HEK293 (cell line): ENCODE results near the gene DCUN1D1.
A peak's percentile ranks its signal among the peaks of the same experiment; 100 is the strongest.

ENCODE experiments used
- CTCF ChIA-PET: fragments of 350-600 bp; formaldehyde crosslinking; extraction: SDS; loops from one replicate; lab custom pipeline; 2021; ENCODE audit warnings: antibody characterized with exemption; lab: Yijun Ruan, JAX
- POLR2A ChIA-PET: fragments of 300-600 bp; formaldehyde crosslinking; extraction: SDS; loops from one replicate; lab custom pipeline; 2020; ENCODE audit warnings: antibody characterized with exemption, inconsistent platforms; lab: Yijun Ruan, JAX
- H3K27ac ChIP-seq: fragments of 200-500 bp; sonication (Bioruptor generic); 2 replicates; pipeline ENCODE4 v1.5.1; 2014; ENCODE audit warnings: low read depth, low read length, control low read depth, inconsistent platforms; ENCODE audit errors: extremely low read depth
- H3K36me3 ChIP-seq, 2 experiments: fragments of 200-500 bp in 1 of 2; sonication (Bioruptor generic) in 1 of 2; 1 replicate in 1 of 2; 2 replicates in 1 of 2; pipeline ENCODE4 v1.5.1; 2014 to 2017; ENCODE audit warnings: inconsistent platforms in 2 of 2, low read length in 2 of 2; ENCODE audit not compliant: control insufficient read depth in 2 of 2, insufficient read depth in 1 of 2
- H3K4me1 ChIP-seq: fragments of 200-500 bp; sonication (Bioruptor generic); 2 replicates; pipeline ENCODE4 v1.5.1; 2014; ENCODE audit warnings: mild to moderate bottlenecking, low read length, inconsistent platforms; ENCODE audit not compliant: control insufficient read depth, insufficient read depth
- H3K4me3 ChIP-seq: 2 replicates; pipeline ENCODE4 v1.5.1; 2011; ENCODE audit warnings: low read depth, mild to moderate bottlenecking, control low read depth, low read length, moderate library complexity
- H3K9me3 ChIP-seq: fragments of 200-500 bp; sonication (Bioruptor generic); 2 replicates; pipeline ENCODE4 v1.5.1; 2014; ENCODE audit warnings: low read depth, low read length, inconsistent platforms; ENCODE audit not compliant: control insufficient read depth, insufficient read depth
- KLF10 ChIP-seq: fragments of 450-650 bp; IDR thresholded peaks from 2 replicates; pipeline ENCODE4 v1.5.1; 2018; ENCODE audit warnings: missing biosample characterization, mild to moderate bottlenecking, missing genetic modification characterization
- MYNN ChIP-seq: fragments of 450-650 bp; formaldehyde crosslinking; IDR thresholded peaks from 2 replicates; pipeline ENCODE4 v1.5.1; 2016; ENCODE audit warnings: missing biosample characterization, missing genetic modification characterization, borderline replicate concordance
- PRDM1 ChIP-seq: fragments of 450-650 bp; formaldehyde crosslinking; IDR thresholded peaks from 2 replicates; pipeline ENCODE4; 2016; ENCODE audit warnings: missing biosample characterization, missing genetic modification characterization
- YY1 ChIP-seq: fragments of 450-650 bp; formaldehyde crosslinking; IDR thresholded peaks from 2 replicates; pipeline ENCODE4 v1.5.1; 2018; ENCODE audit warnings: missing biosample characterization, missing genetic modification characterization
- ZFHX2 ChIP-seq: fragments of 450-650 bp; formaldehyde crosslinking; conservative IDR thresholded peaks from 2 replicates; pipeline ENCODE4 v1.5.1; 2016; ENCODE audit warnings: missing biosample characterization, missing genetic modification characterization
- ZFP37 ChIP-seq: fragments of 450-650 bp; formaldehyde crosslinking; IDR thresholded peaks from 2 replicates; pipeline ENCODE4 v1.5.1; 2016; ENCODE audit warnings: missing biosample characterization, missing genetic modification characterization
- ZNF155 ChIP-seq: fragments of 450-650 bp; formaldehyde crosslinking; IDR thresholded peaks from 2 replicates; pipeline ENCODE4 v1.5.1; 2016; ENCODE audit warnings: missing biosample characterization, missing genetic modification characterization
- ZNF366 ChIP-seq: fragments of 450-650 bp; formaldehyde crosslinking; conservative IDR thresholded peaks from 2 replicates; pipeline ENCODE4 v1.5.1; 2016; ENCODE audit warnings: missing biosample characterization, missing genetic modification characterization
- ZNF404 ChIP-seq: fragments of 450-650 bp; formaldehyde crosslinking; IDR thresholded peaks from 2 replicates; pipeline ENCODE4 v1.5.1; 2017; ENCODE audit warnings: missing biosample characterization, missing genetic modification characterization
- ZNF416 ChIP-seq: fragments of 450-650 bp; formaldehyde crosslinking; IDR thresholded peaks from 2 replicates; pipeline ENCODE4 v1.5.1; 2016; ENCODE audit warnings: missing biosample characterization, missing genetic modification characterization
- ZNF48 ChIP-seq: fragments of 450-650 bp; formaldehyde crosslinking; IDR thresholded peaks from 2 replicates; pipeline ENCODE4 v1.5.1; 2016; ENCODE audit warnings: missing biosample characterization, missing genetic modification characterization
- ZNF548 ChIP-seq: fragments of 450-650 bp; formaldehyde crosslinking; IDR thresholded peaks from 2 replicates; pipeline ENCODE4 v1.5.1; 2016; ENCODE audit warnings: missing biosample characterization, missing genetic modification characterization
- ZNF600 ChIP-seq: fragments of 450-650 bp; formaldehyde crosslinking; IDR thresholded peaks from 2 replicates; pipeline ENCODE4 v1.5.1; 2016; ENCODE audit warnings: missing biosample characterization, missing genetic modification characterization
- ZNF621 ChIP-seq: fragments of 450-650 bp; formaldehyde crosslinking; IDR thresholded peaks from 2 replicates; pipeline ENCODE4 v1.5.1; 2017; ENCODE audit warnings: missing biosample characterization, missing genetic modification characterization
- ZNF626 ChIP-seq: fragments of 450-650 bp; sonication (Bioruptor Pico); formaldehyde crosslinking; IDR thresholded peaks from 2 replicates; pipeline ENCODE4 v1.5.1; 2018; ENCODE audit warnings: missing biosample characterization, missing genetic modification characterization, inconsistent platforms
- ZNF654 ChIP-seq: fragments of 450-650 bp; formaldehyde crosslinking; IDR thresholded peaks from 2 replicates; pipeline ENCODE4 v1.5.1; 2016; ENCODE audit warnings: low read depth, missing biosample characterization, missing genetic modification characterization
- ZNF660 ChIP-seq: fragments of 450-650 bp; IDR thresholded peaks from 2 replicates; pipeline ENCODE4 v1.5.1; 2018; ENCODE audit warnings: missing biosample characterization, mild to moderate bottlenecking, missing genetic modification characterization
- ZNF664 ChIP-seq: fragments of 450-650 bp; formaldehyde crosslinking; IDR thresholded peaks from 2 replicates; pipeline ENCODE4 v1.5.1; 2016; ENCODE audit warnings: missing biosample characterization, missing genetic modification characterization
- TF ChIP-seq, protein P1 (sequence below): fragments of 450-650 bp; IDR thresholded peaks from 2 replicates; pipeline ENCODE4 v1.5.1; 2018; ENCODE audit warnings: missing biosample characterization, missing genetic modification characterization
- TF ChIP-seq, protein P2 (sequence below): fragments of 450-650 bp; formaldehyde crosslinking; optimal IDR thresholded peaks from 2 replicates; pipeline ENCODE3; 2016; ENCODE audit warnings: missing biosample characterization, mild to moderate bottlenecking, missing genetic modification characterization

The DCUN1D1 gene

DNA sequence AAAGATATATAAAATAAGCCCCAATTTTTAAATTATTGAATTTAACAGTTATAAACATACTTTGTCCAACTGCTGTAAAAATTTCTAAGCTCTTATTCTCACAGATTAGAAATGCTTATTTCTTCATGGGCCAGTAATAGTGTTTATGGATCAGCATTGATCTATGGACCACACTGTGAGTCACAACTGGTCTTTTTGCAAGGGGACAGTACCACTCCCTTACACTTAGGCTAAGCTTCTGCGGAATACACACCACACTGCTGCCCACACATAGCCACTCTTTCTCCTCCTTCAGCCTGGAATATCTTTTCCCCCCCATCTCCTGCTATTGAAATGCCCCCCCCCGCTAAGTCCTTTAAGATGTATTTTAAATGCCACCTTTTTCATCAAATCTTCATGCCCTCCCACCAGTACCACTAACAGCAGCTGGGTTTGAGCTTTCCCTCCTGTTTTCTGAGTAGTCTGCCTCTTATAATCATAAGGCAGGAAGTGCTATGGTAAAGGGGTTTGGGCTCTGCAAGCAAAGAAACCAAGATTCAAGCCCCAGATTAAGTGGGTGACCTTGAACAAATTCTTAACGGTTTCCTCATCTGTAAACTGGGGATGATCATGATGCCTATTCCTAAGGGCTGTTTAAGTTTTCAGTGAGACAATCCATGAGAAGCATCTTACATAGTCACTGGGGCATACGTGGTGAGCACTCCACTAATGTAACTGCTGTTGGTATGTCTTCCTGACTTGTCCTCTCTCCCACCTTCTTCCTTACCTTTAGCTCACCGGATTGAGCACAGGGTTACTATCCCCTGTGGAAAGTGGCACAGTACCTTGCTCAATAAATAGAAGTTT lies 69.2 kb downstream of the DCUN1D1 start:
- TF ChIP-seq ZNF664 (tag by site-specific recombination) (peak; percentile 70; the same call in 1 of the 2 replicates), ZNF600 (no peak), ZNF404 (tag by site-specific recombination) (no peak), ZNF366 (tag by site-specific recombination) (0 out of 2 replicates have a peak, but pooled peaks have one; percentile 20), KLF10 (tag by site-specific recombination) (no peak), ZNF416 (no peak), ZNF621 (no peak), ZNF48 (tag by site-specific recombination) (no peak), YY1 (tag by site-specific recombination) (no peak)
- TF ChIP-seq, protein P1, sequence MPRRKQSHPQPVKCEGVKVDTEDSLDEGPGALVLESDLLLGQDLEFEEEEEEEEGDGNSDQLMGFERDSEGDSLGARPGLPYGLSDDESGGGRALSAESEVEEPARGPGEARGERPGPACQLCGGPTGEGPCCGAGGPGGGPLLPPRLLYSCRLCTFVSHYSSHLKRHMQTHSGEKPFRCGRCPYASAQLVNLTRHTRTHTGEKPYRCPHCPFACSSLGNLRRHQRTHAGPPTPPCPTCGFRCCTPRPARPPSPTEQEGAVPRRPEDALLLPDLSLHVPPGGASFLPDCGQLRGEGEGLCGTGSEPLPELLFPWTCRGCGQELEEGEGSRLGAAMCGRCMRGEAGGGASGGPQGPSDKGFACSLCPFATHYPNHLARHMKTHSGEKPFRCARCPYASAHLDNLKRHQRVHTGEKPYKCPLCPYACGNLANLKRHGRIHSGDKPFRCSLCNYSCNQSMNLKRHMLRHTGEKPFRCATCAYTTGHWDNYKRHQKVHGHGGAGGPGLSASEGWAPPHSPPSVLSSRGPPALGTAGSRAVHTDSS (tag by site-specific recombination), result no peak
- Histone ChIP-seq H3K36me3 (peaks cover 0 to 15% of the 10 kb centered on the region in 2 experiments; a peak in 2 of 3 replicates), H3K27ac (no peak overlapping the region), H3K9me3 (no peaks in the 10 kb centered on the region), H3K4me3 (no peak overlapping the region), H3K4me1 (no peaks in the 10 kb centered on the region)
- ChIA-PET CTCF (interaction anchor here (0.6 kb wide), 2 partner anchors 194 to 243 kb away, joined by 3 to 4 read pairs; no protein-coding TSS in a partner anchor), POLR2A (no interaction called here)

DNA sequence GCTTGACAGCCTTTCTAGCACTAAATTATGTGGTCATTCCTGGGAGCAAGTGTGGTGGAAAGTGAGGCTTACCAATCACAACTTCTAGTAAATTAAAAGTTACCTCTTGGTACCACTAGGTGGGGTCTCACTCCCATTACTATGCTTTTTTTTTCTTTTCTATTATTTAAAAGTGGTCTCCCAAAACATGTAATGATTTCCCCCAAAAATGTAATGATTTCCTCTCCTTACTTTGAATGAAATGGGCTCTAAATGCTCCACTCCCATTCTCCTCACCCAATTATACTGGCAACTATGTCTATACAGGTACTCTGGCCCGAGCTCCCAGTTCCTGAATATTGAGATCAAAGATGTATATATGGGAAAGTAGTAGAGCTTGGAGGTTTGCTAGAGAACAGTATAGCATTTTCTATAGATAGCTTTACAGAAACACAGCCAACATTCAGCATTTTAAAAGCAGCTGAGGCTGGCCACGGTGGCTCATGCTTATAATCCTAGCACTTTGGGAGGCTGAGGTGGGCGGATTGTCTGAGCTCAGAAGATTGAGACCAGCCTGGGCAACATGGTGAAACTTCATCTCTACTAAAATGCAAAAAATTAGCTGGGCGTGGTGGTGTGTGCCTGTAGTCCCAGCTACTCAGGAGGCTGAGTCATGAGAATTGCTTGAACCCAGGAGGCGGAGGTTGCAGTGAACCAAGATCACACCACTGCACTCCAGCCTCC lies 70.9 kb downstream of the DCUN1D1 start:
- CTCF ChIA-PET, result interaction anchor here (0.5 to 1.2 kb wide), 10 partner anchors 12 to 734 kb away, joined by 3 to 6 read pairs (median 3); no protein-coding TSS in a partner anchor
- TF ChIP-seq ZNF626 (tag by site-specific recombination) (no peak), ZNF654 (tag by site-specific recombination) (peak; percentile 44), ZFHX2 (tag by site-specific recombination) (0 out of 2 replicates have a peak, but pooled peaks have one; percentile 15), ZNF660 (tag by site-specific recombination) (0 out of 2 replicates have a peak, but pooled peaks have one; percentile 14), ZNF416 (no peak), PRDM1 (0 out of 2 replicates have a peak, but pooled peaks have one; percentile 25)
- TF ChIP-seq, all 188 proteins: peak for 4
- H3K4me3 ChIP-seq, result no peak overlapping the region
- H3K9me3 ChIP-seq, result no peaks in the 10 kb centered on the region
- peaks cover 0 to 15% of the 10 kb centered on the region in 2 experiments; a peak in 2 of 3 replicates for H3K36me3 ChIP-seq
- POLR2A ChIA-PET, result no interaction called here
- no peak overlapping the region for H3K27ac ChIP-seq
- H3K4me1 ChIP-seq, result no peaks in the 10 kb centered on the region

DNA sequence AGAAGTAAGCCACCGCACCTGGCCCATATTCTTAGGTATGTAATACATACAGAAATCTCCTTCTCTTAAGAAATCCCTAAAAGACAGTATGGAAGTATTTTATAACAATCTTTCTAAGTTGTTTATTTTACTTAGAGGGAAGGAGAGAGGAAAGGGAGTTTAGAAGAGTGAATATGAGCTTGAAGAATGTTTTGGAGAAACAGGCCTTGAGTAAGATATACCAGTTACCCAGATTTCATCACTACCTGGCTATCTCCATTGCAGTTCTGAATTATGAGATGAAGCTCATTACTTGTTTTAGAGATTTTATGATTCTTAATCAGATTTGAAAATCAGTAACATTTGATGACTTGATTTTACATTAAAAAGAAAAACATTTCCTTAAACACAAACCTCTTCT lies 71.9 kb downstream of the DCUN1D1 start:
- TF ChIP-seq ZNF654 (tag by site-specific recombination), result no peak
- TF ChIP-seq, protein P2, sequence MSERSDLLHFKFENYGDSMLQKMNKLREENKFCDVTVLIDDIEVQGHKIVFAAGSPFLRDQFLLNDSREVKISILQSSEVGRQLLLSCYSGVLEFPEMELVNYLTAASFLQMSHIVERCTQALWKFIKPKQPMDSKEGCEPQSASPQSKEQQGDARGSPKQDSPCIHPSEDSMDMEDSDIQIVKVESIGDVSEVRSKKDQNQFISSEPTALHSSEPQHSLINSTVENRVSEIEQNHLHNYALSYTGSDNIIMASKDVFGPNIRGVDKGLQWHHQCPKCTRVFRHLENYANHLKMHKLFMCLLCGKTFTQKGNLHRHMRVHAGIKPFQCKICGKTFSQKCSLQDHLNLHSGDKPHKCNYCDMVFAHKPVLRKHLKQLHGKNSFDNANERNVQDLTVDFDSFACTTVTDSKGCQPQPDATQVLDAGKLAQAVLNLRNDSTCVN, result no peak
- no peak for TF ChIP-seq MYNN (tag by site-specific recombination)
- TF ChIP-seq ZNF548 (tag by site-specific recombination), result no peak
- TF ChIP-seq ZFP37 (tag by site-specific recombination), result no peak
- TF ChIP-seq ZNF155 (tag by site-specific recombination), result no peak
- TF ChIP-seq, all 188 proteins: peak for 0

More for the DNA sequence above, 71.9 kb downstream of the DCUN1D1 start:
- Histone ChIP-seq H3K4me3 (no peak overlapping the region), H3K9me3 (no peaks in the 10 kb centered on the region), H3K4me1 (no peaks in the 10 kb centered on the region), H3K36me3 (peaks cover 0 to 15% of the 10 kb centered on the region in 2 experiments; a peak in 2 of 3 replicates), H3K27ac (no peak overlapping the region)
- ChIA-PET CTCF (interaction anchor here (0.8 to 1.2 kb wide), 2 partner anchors 10 to 13 kb away, joined by 3 to 4 read pairs; no protein-coding TSS in a partner anchor), POLR2A (no interaction called here)
